GM12878 (cell line): Measurements from ENCODE around the gene ITGB2.

Source experiments
- CREM ChIP-seq: IDR thresholded peaks from 2 replicates; pipeline ENCODE4 v1.6.1; 2014; ENCODE audit warnings: antibody characterized with exemption, low read depth
- EP300 ChIP-seq, 2 experiments: fragments of 150-350 bp in 1 of 2; IDR thresholded peaks; 2 replicates each; pipeline ENCODE4 v1.6.1; 2011 to 2012; ENCODE audit warnings: low read depth in 2 of 2, low read length in 2 of 2, borderline replicate concordance in 1 of 2, improper control_type of control experiment in 1 of 2, inconsistent platforms in 1 of 2; ENCODE audit not compliant: control insufficient read depth in 1 of 2
- FOXM1 ChIP-seq: IDR thresholded peaks from 2 replicates; pipeline ENCODE4 v1.6.1; 2012; ENCODE audit warnings: low read depth, mild to moderate bottlenecking, inconsistent platforms, low read length, moderate library complexity
- GABPA ChIP-seq: IDR thresholded peaks from 2 replicates; pipeline ENCODE4 v1.6.1; 2014; ENCODE audit warnings: antibody characterized with exemption, low read depth, mild to moderate bottlenecking, inconsistent platforms
- HCFC1 ChIP-seq: fragments of 150-350 bp; IDR thresholded peaks from 2 replicates; pipeline ENCODE4 v1.6.1; 2014; ENCODE audit warnings: low read length
- MEF2A ChIP-seq: IDR thresholded peaks from 2 replicates; pipeline ENCODE4 v1.6.1; 2011; ENCODE audit warnings: low read depth, mild to moderate bottlenecking, low read length, moderate library complexity; ENCODE audit not compliant: insufficient read depth
- PML ChIP-seq: IDR thresholded peaks from 2 replicates; pipeline ENCODE4 v1.6.1; 2012; ENCODE audit warnings: low read length, inconsistent platforms
- TF ChIP-seq, protein P1 (sequence below): IDR thresholded peaks from 2 replicates; pipeline ENCODE4 v1.6.1; 2011; ENCODE audit warnings: borderline replicate concordance, low read depth, mild to moderate bottlenecking, moderate library complexity, mixed read lengths, low read length; ENCODE audit not compliant: insufficient read depth; ENCODE audit errors: extremely low read length
- TF ChIP-seq, protein P2 (sequence below), 3 experiments: IDR thresholded peaks in 2 of 3; conservative IDR thresholded peaks in 1 of 3; 2 replicates each; pipeline ENCODE4 v1.5.1; 2011; ENCODE audit warnings: low read depth in 3 of 3, low read length in 3 of 3, mild to moderate bottlenecking in 3 of 3, control low read depth in 2 of 3, moderate library complexity in 2 of 3, inconsistent platforms in 1 of 3, mixed read lengths in 1 of 3; ENCODE audit not compliant: control insufficient read depth in 2 of 3, insufficient read depth in 1 of 3; ENCODE audit errors: extremely low read depth in 1 of 3

DNA sequence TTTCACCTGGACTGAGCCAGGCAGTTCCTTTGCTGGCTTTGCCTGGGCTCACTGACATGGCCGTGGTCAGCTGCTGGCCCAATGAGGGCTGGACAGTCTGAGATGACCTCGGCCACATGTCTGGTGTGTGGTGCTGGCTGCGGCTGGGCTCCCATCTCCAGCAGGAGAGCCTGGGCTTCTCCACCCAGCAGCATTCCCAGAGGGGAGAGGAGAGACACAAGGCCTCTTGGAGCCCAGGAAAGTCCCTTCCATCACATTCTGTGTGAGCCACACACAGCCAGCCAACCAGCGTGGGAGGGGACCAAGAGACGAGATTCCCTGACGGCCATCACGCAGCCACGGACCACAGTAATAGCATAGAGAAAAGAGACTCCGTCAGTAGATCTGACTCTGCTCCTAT is 81.7 kb downstream of the ITGB2 start:
- no peak for TF ChIP-seq FOXM1
- TF ChIP-seq, protein P1, sequence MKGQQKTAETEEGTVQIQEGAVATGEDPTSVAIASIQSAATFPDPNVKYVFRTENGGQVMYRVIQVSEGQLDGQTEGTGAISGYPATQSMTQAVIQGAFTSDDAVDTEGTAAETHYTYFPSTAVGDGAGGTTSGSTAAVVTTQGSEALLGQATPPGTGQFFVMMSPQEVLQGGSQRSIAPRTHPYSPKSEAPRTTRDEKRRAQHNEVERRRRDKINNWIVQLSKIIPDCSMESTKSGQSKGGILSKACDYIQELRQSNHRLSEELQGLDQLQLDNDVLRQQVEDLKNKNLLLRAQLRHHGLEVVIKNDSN = no peak
- no peak for TF ChIP-seq HCFC1
- no peak for TF ChIP-seq PML
- TF ChIP-seq, protein P2, sequence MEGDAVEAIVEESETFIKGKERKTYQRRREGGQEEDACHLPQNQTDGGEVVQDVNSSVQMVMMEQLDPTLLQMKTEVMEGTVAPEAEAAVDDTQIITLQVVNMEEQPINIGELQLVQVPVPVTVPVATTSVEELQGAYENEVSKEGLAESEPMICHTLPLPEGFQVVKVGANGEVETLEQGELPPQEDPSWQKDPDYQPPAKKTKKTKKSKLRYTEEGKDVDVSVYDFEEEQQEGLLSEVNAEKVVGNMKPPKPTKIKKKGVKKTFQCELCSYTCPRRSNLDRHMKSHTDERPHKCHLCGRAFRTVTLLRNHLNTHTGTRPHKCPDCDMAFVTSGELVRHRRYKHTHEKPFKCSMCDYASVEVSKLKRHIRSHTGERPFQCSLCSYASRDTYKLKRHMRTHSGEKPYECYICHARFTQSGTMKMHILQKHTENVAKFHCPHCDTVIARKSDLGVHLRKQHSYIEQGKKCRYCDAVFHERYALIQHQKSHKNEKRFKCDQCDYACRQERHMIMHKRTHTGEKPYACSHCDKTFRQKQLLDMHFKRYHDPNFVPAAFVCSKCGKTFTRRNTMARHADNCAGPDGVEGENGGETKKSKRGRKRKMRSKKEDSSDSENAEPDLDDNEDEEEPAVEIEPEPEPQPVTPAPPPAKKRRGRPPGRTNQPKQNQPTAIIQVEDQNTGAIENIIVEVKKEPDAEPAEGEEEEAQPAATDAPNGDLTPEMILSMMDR (IDR thresholded peaks at IDR 0.05 in 2 of 3, conservative IDR thresholded peaks at IDR 0.05 in 1 of 3; ENCODE audit: control insufficient read depth in 2 of 3, extremely low read depth in 1 of 3, insufficient read depth in 1 of 3, low read depth in 3 of 3, low read length in 3 of 3) = no peak
- no peak for TF ChIP-seq MEF2A
- TF ChIP-seq GABPA = no peak
- TF ChIP-seq CREM = no peak
- TF ChIP-seq EP300 (IDR thresholded peaks at IDR 0.05; ENCODE audit: borderline replicate concordance in 1 of 2, control insufficient read depth in 1 of 2, low read depth in 2 of 2, low read length in 2 of 2) = no peak
